Erythroblast (primary cell): ENCODE data around the gene LEFTY2.

Source experiments
- DNase-seq, 2 experiments: peaks; one replicate each; lab custom pipeline; 2025; lab: John Stamatoyannopoulos, UW
- GATA1 ChIP-seq: IDR thresholded peaks from 2 replicates; pipeline ENCODE4 v1.6.1; 2011; ENCODE audit warnings: low read depth, mild to moderate bottlenecking, control low read depth, low read length, moderate library complexity
- POLR2A ChIP-seq: IDR thresholded peaks from 2 replicates; pipeline ENCODE4 v1.6.1; 2011; ENCODE audit warnings: mild to moderate bottlenecking, low read length

LEFTY2 gene

DNA sequence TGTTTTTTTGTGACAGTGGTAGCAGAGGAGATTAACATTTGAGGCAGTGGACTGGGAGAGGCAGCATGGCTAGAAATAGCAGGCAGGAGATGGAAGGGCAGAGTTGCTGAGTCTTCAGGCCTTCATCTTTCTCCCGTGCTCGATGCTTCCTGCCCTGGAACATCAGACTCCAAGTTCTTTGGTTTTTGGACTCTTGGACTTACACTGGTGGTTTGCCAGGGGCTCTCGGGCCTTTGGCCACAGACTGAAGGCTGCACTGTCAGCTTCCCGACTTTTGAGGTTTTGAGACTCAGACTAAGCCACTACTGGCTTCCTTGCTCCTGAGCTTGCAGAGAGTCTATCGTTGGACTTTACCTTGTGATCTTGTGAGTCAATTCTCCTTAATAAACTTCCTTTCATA lies 24.2 kb upstream of the LEFTY2 start:
- TF ChIP-seq GATA1 (no peak), POLR2A (no peak)
- DNase-seq, result no peak

DNA sequence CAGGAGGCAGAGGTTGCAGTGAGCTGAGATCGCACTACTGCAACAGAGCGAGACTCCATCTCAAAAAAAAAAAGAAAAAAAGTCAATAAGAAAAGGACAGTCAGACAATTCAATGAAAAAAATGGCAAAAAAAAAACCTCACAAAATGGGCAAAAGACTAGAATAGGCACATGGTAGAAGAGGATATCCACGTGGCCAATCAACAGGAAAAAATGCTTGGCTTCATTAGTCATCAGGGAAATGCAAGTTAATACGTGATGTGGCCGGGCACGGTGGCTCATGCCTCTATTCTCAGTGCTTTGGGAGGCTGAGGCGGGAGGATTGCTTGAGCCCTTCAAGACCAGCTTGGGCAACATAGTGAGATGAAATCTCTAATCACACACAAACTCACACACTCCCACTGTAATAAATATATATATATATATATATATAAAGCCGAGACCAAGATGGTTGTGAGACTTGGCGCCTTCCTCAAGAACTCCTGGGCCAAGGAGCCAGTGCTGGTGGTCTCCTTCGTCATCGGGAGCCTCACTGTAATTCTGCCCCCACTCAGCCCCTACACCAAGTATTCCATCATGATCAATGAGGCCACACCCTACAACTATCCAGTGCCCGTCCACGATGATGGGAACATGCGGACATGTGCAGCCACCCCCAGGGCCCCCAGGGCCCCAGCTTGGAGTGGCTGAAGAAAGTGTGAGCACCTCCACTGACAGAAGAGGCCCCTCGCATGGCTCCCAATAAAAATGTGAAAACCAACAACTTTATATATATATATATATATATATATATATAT lies 22.9 kb upstream of the LEFTY2 start:
- no peak for DNase-seq
- no peak for TF ChIP-seq GATA1

DNA sequence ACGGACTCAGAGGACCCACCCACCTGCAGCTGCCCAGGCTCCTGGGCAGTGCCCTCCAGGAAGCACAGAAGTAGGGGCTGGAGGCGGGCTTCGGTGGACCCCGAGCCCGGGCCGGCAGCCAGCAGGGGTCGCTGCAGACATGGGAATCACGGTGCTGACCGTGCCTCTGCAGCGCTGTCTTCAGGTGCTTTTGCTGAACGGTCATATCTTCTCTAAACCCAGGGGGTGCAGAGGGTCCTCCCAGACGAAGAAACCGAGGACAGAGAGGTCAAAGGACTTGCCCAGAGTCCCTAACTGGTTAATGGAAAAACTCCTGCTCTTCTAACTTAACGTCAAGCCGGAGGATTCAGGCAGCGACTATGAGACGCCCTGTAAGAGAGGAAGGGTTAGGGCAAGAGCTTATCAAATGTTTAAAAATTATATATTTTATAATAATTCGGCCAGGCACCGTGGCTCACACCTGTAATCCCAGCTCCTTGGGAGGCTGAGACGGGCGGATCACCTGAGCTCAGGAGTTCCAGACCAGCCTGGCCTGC lies 21.5 kb upstream of the LEFTY2 start:
- TF ChIP-seq POLR2A, result no peak
- TF ChIP-seq GATA1, result no peak
- peak; percentile 72 to 82 for DNase-seq

DNA sequence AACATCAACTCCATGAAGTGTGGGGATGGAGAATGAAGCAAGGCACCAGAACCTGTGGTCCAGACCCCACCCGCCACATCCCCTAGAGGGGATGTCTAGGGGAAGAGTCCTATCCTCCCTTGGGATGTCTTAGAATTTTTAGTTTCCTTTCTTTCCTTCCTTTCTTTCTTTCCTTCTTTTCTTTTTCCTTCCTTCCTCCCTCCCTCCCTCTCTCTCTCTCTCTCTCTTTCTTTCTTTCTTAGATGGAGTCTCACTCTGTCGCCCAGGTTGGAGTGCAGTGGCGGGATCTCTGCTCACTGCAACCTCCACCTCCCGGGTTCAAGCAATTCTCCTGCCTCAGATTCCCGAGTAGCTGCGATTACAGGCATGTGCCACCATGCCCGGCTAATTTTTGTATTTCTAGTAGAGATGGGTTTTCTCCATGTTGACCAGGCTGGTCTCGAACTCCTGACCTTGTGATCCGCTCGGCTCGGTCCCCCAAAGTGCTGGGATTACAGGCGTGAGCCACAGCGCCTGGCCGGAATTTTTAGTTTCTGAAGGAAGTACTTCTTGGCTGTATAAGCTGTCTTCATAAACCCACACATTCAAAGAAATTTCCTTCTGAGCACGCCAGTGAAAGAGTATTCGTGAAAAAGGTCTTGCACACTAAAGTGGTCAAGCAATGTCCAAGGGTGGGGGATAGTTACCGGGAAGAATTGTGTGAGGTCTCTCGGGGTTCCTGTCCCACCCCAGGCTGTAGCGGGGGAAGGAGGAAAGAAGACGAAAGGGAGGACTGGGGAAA lies 20.8 kb upstream of the LEFTY2 start:
- TF ChIP-seq GATA1 (no peak), POLR2A (no peak)
- DNase-seq, result no peak

DNA sequence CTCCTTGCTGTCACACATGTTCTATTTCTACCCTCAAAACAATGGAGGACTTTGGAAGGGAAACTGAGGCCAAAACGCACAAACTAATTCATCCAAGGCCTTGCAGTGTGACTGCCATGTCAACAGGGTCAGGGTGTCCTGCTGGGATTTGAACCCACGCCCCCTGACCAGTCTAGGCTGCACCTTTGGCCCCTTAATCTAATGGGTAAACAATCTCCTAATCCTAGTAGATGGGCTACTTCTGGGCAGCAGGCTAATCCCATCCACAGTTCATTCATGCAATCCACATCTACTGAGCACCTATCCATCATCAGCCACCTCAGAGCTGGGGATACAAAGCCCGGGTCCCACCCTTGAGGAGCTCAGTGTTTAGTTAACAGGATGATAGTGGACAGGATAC lies 17.0 kb upstream of the LEFTY2 start:
- DNase-seq, result no peak
- TF ChIP-seq GATA1, result no peak
- no peak for TF ChIP-seq POLR2A

DNA sequence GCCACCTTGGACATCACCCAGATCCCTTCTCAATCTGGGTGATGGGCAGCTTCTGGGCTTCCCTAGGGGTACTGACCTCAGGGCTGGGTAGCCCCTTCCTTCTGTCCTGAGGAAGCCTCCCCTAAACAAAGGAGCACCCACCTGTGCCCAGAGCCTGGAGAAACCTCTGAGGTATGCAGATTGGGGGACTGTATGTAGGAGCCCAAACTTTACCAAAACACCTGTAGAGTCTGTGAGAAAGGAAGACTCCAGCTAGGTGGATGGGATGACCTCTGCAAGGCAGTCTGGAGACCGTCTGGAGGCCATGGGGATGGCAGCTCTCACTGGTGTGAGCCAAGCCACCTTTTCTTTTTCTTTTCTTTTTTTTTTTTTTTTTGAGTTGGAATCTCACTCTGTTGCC lies 13.7 kb upstream of the LEFTY2 start:
- no peak for DNase-seq
- TF ChIP-seq GATA1 (no peak), POLR2A (no peak)

DNA sequence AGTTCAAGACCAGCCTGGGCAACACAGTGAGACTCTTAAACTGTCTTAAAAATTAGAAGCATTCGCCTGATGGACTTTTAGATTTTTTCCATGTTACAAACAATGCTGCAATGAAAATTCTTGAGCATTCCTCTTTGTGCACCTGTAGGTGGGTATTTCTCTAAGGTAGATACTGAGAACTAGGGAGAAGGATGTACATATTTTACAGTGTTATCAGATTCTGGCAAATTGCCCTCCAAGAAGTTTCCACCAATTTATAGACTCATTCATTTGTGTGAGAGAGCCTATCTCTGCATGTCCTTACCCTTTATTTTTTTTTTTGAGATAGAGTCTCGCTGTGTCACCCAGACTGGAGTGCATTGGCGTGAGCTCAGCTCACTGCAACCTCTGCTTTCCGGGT lies 12.3 kb upstream of the LEFTY2 start:
- TF ChIP-seq GATA1, result no peak
- no peak for TF ChIP-seq POLR2A
- DNase-seq, result peak in 1 of 2 experiments; percentile 16

DNA sequence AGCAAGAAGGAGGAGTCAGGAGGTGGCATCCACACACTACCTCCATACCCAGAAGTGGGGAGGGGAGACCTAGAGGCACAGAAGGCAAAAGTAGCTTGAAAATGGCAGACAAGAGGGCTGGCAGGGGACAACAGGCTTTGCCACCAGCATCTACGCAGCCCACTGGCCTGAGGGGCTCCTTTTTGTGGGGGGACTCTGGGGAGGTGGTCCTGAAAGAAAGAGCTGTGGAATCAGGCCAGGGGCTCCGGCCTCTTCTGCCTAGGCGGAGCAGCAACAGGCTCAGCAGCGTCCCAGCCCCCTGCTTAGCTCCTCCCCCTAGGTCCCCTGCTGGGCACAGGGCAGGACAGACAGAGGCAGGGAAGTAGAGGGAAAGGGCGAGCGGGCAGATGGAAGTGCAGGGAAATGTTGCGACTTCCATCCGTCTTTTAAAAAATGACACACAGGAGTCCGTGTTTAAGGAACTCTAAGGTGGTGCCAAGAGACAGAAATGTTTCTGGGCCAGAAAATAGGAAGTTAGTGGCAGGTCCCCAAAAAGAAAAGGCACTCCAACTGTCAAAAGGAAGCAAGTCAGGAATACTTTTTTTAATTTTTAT lies 10.0 kb upstream of the LEFTY2 start:
- no peak for TF ChIP-seq GATA1
- TF ChIP-seq POLR2A, result no peak
- DNase-seq, result peak; percentile 47 to 49

DNA sequence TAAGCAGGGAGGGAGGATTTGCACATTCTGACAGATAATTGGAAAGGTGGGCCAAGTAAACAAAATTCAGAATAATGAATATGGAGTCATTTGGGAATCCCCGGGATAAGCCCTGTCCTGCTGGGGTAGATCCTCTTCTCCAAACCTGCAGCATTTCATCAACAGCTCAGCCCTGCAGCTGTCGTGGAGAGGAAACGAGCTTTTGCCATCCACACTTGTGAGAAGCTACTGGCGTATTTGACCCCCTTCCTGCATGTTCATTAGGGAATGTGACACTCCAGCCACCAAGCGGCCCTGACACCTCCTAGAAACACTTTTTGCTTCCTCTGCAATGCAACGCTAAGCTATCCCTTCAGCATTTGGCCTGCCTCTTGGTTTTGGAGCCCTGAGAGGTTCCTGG lies 8.0 kb upstream of the LEFTY2 start:
- DNase-seq, result no peak

DNA sequence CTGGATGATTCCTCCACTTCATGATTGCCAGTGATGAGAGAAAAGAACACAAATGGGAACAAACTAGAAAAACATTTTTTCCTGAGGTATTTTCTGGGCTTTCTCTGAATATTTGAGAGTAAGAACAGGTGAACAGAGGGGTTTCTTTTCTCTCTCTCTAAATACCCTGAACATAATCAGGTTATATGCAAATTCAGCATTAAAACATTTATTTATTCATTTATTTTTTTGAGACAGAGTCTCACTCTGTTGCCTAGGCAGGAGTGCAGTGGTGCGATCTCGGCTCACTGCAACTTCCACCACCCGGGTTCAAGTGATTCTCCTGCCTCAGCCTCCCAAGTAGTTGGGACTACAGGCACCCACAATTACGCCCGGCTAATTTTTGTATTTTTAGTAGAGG lies 5.8 kb upstream of the LEFTY2 start:
- no peak for DNase-seq
- TF ChIP-seq POLR2A (no peak), GATA1 (no peak)

More for the DNA sequence above, 8.0 kb upstream of the LEFTY2 start:
- TF ChIP-seq GATA1, result no peak
- TF ChIP-seq POLR2A, result no peak

DNA sequence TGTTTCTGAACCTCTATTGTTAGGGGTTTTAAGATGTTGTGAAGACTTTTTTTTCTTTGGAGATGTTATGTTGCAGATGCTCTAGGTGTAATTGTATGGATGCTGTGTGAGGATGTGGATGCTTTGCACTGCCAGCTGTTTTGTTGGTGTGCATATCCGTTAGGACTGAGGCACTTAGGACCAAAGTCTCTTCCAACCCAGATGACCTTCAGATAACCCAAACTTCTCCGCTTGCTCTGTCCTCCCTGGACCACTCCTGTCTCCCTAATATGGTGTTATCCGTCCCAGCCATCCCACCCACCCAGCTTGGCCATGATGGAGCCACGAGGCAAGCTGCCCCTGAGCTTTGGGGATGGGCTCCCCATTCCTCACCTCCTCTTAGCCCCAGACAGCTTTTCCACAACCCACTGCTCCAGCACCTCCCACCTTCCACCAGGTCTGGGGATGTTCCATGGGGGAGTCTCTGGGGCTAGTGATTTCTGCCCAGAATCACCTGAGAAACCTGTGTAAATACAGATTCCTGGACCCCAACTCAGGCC lies 5.1 kb upstream of the LEFTY2 start:
- TF ChIP-seq GATA1, result no peak
- no peak for TF ChIP-seq POLR2A
- no peak for DNase-seq

DNA sequence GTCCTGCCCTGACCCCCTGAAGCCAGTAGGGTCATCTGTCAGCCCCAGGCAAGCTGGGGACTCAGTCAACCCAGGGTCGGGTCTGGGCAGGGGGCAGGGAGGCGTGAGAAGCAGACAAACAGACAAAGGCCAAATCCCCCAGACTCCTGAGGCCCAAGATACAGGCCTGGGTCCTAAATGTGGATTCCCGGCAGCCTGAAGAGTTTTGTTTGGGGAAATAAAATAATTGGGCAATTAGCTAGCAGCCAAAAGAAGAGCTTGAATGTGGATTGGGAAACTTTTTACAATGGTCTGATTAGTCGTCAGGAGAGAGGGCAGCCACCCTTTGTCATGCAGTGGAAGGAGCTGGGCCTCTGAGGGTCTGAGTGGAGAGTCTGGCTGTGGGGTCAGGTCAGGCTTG lies 4.5 kb upstream of the LEFTY2 start:
- TF ChIP-seq POLR2A (no peak), GATA1 (no peak)
- DNase-seq, result no peak

DNA sequence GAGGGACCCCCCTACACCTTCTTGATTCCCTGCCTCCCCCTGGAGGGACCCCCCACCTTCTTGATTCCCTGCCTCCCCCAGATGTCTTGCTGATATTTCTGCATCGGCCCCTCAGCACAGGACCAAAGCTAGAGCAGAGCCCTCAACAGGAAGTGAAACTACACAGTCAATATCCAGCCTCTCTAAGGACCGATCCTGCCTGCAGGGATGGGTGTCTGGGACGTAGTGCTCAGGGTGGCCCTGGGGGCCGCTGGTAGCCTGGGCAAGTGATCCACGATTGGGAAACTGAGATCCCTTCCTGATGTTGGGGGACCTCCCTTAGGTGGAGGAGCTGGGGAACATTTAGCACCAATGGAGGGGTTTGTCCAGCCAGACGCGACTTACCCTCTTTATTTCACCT lies 3.9 kb upstream of the LEFTY2 start:
- DNase-seq, result no peak
- TF ChIP-seq GATA1 (no peak), POLR2A (no peak)

DNA sequence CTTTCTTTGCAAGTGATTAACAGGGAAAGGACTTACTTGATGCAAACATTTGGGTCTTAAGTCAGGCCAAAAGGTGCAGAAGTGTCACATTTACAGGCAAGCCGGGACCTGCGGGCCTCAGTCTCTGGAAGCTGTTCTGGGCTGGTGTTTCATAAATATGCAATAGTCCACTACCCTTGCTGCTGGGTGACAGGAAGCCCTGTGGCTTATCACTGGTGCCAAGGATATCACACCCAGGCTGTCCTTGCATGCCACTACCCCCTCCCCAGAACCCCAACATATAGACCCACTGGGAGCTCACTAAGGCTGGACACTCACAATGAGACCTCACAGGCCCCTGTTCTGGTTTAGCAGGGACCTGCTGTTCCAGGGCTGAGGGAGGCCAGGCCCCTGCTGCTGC lies 3.4 kb upstream of the LEFTY2 start:
- TF ChIP-seq POLR2A (no peak), GATA1 (no peak)

More for the DNA sequence above, 3.4 kb upstream of the LEFTY2 start:
- no peak for DNase-seq
